GM12878 (cell line): ENCODE measurements around the gene CEND1. TPM values are rescaled to one million over a fixed set of nuclear protein-coding genes. Genes with fewer than 3 reads are reported as not detected.

Source experiments
- BACH1 ChIP-seq: fragments of 450-650 bp; IDR thresholded peaks from 2 replicates; pipeline ENCODE4 v1.6.1; 2017; ENCODE audit warnings: mild to moderate bottlenecking, borderline replicate concordance
- CBFB ChIP-seq: IDR thresholded peaks from 2 replicates; pipeline ENCODE4 v1.6.1; 2016; ENCODE audit warnings: antibody characterized with exemption, low read depth
- CREM ChIP-seq: IDR thresholded peaks from 2 replicates; pipeline ENCODE4 v1.6.1; 2014; ENCODE audit warnings: antibody characterized with exemption, low read depth
- EED ChIP-seq: sonication (generic); IDR thresholded peaks from 2 replicates; pipeline ENCODE4 v1.6.1; 2016; ENCODE audit warnings: antibody characterized with exemption, low read depth
- HDAC6 ChIP-seq: fragments of 200-600 bp; sonication (generic); IDR thresholded peaks from one replicate; pipeline ENCODE4 v1.8.0; 2017; ENCODE audit warnings: antibody characterized with exemption; ENCODE audit not compliant: unreplicated experiment
- IKZF1 ChIP-seq: fragments of 450-650 bp; conservative IDR thresholded peaks from 2 replicates; pipeline ENCODE4 v1.6.1; 2017; ENCODE audit warnings: antibody characterized with exemption, mild to moderate bottlenecking
- IRF4 ChIP-seq: IDR thresholded peaks from 2 replicates; pipeline ENCODE4 v1.6.1; 2011; ENCODE audit warnings: low read depth, low read length
- LARP7 ChIP-seq: fragments of 450-650 bp; IDR thresholded peaks from 2 replicates; pipeline ENCODE4 v1.6.1; 2017; ENCODE audit warnings: mild to moderate bottlenecking
- MTA2 ChIP-seq: fragments of 450-650 bp; IDR thresholded peaks from 2 replicates; pipeline ENCODE4 v1.6.1; 2016; ENCODE audit warnings: low read depth, mild to moderate bottlenecking, moderate library complexity
- MYC ChIP-seq: IDR thresholded peaks from 2 replicates; pipeline ENCODE4 v1.6.1; 2011; ENCODE audit warnings: mild to moderate bottlenecking, low read length, moderate library complexity, inconsistent platforms; ENCODE audit not compliant: insufficient read depth, insufficient replicate concordance, insufficient read length, severe bottlenecking
- NR2C1 ChIP-seq: fragments of 450-650 bp; IDR thresholded peaks from 2 replicates; pipeline ENCODE4 v1.6.1; 2017; ENCODE audit warnings: antibody characterized with exemption, mild to moderate bottlenecking, moderate library complexity
- NR2F1 ChIP-seq: fragments of 450-650 bp; conservative IDR thresholded peaks from 2 replicates; pipeline ENCODE4 v1.6.1; 2017; ENCODE audit warnings: mild to moderate bottlenecking
- SUPT20H ChIP-seq: IDR thresholded peaks from 2 replicates; pipeline ENCODE4 v1.6.1; 2011; ENCODE audit warnings: low read depth, mild to moderate bottlenecking, low read length, moderate library complexity, borderline replicate concordance; ENCODE audit not compliant: control insufficient read depth
- polyA plus RNA-seq, 11 experiments: library from polyadenylated mRNA; depleted of rRNA in 4 of 11; unstranded in 6 of 11; stranded (reverse) in 5 of 11; fragments of >200 nt; fragmentation: Nextera tagmentation in 4 of 11; fragmentation: Illumina TruSeq in 1 of 11; extraction: Ambion mirVana in 4 of 11; extraction: Trizol in 1 of 11; gene quantifications; 1 replicate in 1 of 11; 2 replicates in 10 of 11; pipeline versions ENCODE4 v1.2.1 to v1.2.3, GENCODE V29; 2011 to 2016; ENCODE audit warnings: inconsistent platforms in 2 of 11, missing spikeins in 2 of 11, low read depth in 1 of 11
- total RNA-seq, 4 experiments: library from RNA; depleted of rRNA in 3 of 4; stranded (reverse); fragments of >200 nt in 3 of 4; fragmentation: Illumina TruSeq in 1 of 4; extraction: Trizol in 1 of 4; gene quantifications; 2 replicates each; pipeline versions ENCODE4 v1.2.1 to v1.2.3, GENCODE V29; 2013 to 2021
- TF ChIP-seq, protein P1 (sequence below): fragments of 450-650 bp; IDR thresholded peaks from 2 replicates; pipeline ENCODE4 v1.6.1; 2017; ENCODE audit warnings: antibody characterized with exemption, mild to moderate bottlenecking, moderate library complexity
- TF ChIP-seq, protein P2 (sequence below): fragments of 450-650 bp; IDR thresholded peaks from 2 replicates; pipeline ENCODE4 v1.6.1; 2017; ENCODE audit warnings: mild to moderate bottlenecking
- TF ChIP-seq, protein P3 (sequence below), 3 experiments: IDR thresholded peaks in 2 of 3; conservative IDR thresholded peaks in 1 of 3; 2 replicates each; pipeline ENCODE4 v1.5.1; 2011; ENCODE audit warnings: low read depth in 3 of 3, low read length in 3 of 3, mild to moderate bottlenecking in 3 of 3, control low read depth in 2 of 3, moderate library complexity in 2 of 3, inconsistent platforms in 1 of 3, mixed read lengths in 1 of 3; ENCODE audit not compliant: control insufficient read depth in 2 of 3, insufficient read depth in 1 of 3; ENCODE audit errors: extremely low read depth in 1 of 3
- TF ChIP-seq, protein P4 (sequence below): fragments of 450-650 bp; IDR thresholded peaks from 2 replicates; pipeline ENCODE4 v1.6.1; 2018; ENCODE audit warnings: mild to moderate bottlenecking, low read depth, moderate library complexity; ENCODE audit not compliant: partially characterized antibody
- TF ChIP-seq, protein P5 (sequence below): fragments of 450-650 bp; IDR thresholded peaks from 2 replicates; pipeline ENCODE4 v1.6.1; 2017; ENCODE audit warnings: low read depth, mild to moderate bottlenecking, moderate library complexity

CEND1 gene
- total and polyA plus RNA-seq, 10 of the 15 experiments (the other 5 are each of a cell fraction or from before 2014, with no cell fraction given): 0.31 to 13.6 (median 7.2) TPM; not detected in 1

DNA sequence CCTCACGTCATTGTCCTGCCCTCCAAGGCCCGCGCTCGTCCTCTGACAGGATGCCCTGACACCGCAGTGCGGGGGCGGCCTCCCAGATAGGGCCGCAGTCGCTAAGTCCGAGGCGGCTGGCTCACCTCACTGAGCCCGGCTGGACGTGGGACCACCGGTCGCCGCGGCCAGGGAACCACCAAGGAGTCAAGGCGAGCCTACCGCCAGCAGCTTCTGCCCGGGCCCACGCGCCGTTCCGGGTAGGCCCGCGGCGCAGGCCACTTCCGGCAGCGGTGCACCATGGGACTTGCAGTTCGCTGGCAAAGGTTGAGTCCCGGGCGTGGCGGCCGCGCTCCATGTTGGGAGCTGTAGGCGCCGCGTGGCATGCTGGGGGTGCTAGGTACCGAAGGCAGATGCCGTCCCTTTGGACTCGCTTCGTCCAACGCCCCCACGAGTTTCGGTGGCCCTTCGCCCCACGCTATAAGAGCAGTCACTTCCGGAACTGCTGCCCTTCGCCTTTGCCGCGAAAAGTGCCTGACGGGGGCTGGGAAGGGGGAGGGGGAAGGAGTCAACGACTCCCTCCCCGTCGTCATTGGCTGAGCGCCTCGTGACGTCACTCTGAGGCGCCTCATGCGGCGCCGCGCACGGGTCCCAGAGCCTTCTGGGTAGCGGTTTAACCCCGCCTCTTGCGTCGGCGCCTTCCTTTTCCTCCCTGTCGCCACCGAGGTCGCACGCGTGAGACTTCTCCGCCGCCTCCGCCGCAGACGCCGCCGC, 19.6 kb upstream of the CEND1 start, which contains the start of gene RPLP2 (continued):
- TF ChIP-seq, protein P1, sequence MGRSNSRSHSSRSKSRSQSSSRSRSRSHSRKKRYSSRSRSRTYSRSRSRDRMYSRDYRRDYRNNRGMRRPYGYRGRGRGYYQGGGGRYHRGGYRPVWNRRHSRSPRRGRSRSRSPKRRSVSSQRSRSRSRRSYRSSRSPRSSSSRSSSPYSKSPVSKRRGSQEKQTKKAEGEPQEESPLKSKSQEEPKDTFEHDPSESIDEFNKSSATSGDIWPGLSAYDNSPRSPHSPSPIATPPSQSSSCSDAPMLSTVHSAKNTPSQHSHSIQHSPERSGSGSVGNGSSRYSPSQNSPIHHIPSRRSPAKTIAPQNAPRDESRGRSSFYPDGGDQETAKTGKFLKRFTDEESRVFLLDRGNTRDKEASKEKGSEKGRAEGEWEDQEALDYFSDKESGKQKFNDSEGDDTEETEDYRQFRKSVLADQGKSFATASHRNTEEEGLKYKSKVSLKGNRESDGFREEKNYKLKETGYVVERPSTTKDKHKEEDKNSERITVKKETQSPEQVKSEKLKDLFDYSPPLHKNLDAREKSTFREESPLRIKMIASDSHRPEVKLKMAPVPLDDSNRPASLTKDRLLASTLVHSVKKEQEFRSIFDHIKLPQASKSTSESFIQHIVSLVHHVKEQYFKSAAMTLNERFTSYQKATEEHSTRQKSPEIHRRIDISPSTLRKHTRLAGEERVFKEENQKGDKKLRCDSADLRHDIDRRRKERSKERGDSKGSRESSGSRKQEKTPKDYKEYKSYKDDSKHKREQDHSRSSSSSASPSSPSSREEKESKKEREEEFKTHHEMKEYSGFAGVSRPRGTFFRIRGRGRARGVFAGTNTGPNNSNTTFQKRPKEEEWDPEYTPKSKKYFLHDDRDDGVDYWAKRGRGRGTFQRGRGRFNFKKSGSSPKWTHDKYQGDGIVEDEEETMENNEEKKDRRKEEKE: no peak
- TF ChIP-seq CREM (peak; percentile 99), IRF4 (0 out of 2 replicates have a peak, but pooled peaks have one; percentile 40), BACH1 (no peak; the same call in 1 of the 2 replicates), SUPT20H (no peak), LARP7 (peak; percentile 52; the same call in 1 of the 2 replicates), MTA2 (no peak), NR2F1 (no peak; the same call in 1 of the 2 replicates), NR2C1 (peak; percentile 73), EED (no peak), IKZF1 (peak; percentile 99), MYC (peak; percentile 91), CBFB (peak; percentile 66; the same call in 1 of the 2 replicates), HDAC6 (no peak)
- TF ChIP-seq, protein P2, sequence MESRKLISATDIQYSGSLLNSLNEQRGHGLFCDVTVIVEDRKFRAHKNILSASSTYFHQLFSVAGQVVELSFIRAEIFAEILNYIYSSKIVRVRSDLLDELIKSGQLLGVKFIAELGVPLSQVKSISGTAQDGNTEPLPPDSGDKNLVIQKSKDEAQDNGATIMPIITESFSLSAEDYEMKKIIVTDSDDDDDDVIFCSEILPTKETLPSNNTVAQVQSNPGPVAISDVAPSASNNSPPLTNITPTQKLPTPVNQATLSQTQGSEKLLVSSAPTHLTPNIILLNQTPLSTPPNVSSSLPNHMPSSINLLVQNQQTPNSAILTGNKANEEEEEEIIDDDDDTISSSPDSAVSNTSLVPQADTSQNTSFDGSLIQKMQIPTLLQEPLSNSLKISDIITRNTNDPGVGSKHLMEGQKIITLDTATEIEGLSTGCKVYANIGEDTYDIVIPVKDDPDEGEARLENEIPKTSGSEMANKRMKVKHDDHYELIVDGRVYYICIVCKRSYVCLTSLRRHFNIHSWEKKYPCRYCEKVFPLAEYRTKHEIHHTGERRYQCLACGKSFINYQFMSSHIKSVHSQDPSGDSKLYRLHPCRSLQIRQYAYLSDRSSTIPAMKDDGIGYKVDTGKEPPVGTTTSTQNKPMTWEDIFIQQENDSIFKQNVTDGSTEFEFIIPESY: no peak
- TF ChIP-seq, protein P3, sequence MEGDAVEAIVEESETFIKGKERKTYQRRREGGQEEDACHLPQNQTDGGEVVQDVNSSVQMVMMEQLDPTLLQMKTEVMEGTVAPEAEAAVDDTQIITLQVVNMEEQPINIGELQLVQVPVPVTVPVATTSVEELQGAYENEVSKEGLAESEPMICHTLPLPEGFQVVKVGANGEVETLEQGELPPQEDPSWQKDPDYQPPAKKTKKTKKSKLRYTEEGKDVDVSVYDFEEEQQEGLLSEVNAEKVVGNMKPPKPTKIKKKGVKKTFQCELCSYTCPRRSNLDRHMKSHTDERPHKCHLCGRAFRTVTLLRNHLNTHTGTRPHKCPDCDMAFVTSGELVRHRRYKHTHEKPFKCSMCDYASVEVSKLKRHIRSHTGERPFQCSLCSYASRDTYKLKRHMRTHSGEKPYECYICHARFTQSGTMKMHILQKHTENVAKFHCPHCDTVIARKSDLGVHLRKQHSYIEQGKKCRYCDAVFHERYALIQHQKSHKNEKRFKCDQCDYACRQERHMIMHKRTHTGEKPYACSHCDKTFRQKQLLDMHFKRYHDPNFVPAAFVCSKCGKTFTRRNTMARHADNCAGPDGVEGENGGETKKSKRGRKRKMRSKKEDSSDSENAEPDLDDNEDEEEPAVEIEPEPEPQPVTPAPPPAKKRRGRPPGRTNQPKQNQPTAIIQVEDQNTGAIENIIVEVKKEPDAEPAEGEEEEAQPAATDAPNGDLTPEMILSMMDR (IDR thresholded peaks at IDR 0.05 in 2 of 3, conservative IDR thresholded peaks at IDR 0.05 in 1 of 3; ENCODE audit: control insufficient read depth in 2 of 3, extremely low read depth in 1 of 3, insufficient read depth in 1 of 3, low read depth in 3 of 3, low read length in 3 of 3): no peak
- TF ChIP-seq, protein P4, sequence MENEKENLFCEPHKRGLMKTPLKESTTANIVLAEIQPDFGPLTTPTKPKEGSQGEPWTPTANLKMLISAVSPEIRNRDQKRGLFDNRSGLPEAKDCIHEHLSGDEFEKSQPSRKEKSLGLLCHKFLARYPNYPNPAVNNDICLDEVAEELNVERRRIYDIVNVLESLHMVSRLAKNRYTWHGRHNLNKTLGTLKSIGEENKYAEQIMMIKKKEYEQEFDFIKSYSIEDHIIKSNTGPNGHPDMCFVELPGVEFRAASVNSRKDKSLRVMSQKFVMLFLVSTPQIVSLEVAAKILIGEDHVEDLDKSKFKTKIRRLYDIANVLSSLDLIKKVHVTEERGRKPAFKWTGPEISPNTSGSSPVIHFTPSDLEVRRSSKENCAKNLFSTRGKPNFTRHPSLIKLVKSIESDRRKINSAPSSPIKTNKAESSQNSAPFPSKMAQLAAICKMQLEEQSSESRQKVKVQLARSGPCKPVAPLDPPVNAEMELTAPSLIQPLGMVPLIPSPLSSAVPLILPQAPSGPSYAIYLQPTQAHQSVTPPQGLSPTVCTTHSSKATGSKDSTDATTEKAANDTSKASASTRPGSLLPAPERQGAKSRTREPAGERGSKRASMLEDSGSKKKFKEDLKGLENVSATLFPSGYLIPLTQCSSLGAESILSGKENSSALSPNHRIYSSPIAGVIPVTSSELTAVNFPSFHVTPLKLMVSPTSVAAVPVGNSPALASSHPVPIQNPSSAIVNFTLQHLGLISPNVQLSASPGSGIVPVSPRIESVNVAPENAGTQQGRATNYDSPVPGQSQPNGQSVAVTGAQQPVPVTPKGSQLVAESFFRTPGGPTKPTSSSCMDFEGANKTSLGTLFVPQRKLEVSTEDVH: peak; percentile 95
- TF ChIP-seq, protein P5, sequence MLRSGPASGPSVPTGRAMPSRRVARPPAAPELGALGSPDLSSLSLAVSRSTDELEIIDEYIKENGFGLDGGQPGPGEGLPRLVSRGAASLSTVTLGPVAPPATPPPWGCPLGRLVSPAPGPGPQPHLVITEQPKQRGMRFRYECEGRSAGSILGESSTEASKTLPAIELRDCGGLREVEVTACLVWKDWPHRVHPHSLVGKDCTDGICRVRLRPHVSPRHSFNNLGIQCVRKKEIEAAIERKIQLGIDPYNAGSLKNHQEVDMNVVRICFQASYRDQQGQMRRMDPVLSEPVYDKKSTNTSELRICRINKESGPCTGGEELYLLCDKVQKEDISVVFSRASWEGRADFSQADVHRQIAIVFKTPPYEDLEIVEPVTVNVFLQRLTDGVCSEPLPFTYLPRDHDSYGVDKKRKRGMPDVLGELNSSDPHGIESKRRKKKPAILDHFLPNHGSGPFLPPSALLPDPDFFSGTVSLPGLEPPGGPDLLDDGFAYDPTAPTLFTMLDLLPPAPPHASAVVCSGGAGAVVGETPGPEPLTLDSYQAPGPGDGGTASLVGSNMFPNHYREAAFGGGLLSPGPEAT: peak; percentile 86
